Coronary artery (tissue), 2 donors: ENCODE data around the gene EBF4.

Source experiments
- DNase-seq: peaks from one replicate; pipeline ENCODE4 v3.0.0-alpha.2; 2017; ENCODE audit warnings: low spot score
- H3K27ac ChIP-seq, 2 donors: fragments of 200-600 bp; sonication (generic); one replicate each; pipeline ENCODE4 v1.5.1; 2016 to 2019
- H3K4me3 ChIP-seq: fragments of 200-600 bp; sonication (generic); 2 replicates; pipeline ENCODE4 v1.5.1; 2016; ENCODE audit warnings: mild to moderate bottlenecking, moderate library complexity
- TF ChIP-seq, protein P1 (sequence below): fragments of 200-600 bp; sonication (generic); IDR thresholded peaks from one replicate; pipeline ENCODE4 v1.5.1; 2019; ENCODE audit warnings: antibody characterized with exemption

Gene EBF4

DNA sequence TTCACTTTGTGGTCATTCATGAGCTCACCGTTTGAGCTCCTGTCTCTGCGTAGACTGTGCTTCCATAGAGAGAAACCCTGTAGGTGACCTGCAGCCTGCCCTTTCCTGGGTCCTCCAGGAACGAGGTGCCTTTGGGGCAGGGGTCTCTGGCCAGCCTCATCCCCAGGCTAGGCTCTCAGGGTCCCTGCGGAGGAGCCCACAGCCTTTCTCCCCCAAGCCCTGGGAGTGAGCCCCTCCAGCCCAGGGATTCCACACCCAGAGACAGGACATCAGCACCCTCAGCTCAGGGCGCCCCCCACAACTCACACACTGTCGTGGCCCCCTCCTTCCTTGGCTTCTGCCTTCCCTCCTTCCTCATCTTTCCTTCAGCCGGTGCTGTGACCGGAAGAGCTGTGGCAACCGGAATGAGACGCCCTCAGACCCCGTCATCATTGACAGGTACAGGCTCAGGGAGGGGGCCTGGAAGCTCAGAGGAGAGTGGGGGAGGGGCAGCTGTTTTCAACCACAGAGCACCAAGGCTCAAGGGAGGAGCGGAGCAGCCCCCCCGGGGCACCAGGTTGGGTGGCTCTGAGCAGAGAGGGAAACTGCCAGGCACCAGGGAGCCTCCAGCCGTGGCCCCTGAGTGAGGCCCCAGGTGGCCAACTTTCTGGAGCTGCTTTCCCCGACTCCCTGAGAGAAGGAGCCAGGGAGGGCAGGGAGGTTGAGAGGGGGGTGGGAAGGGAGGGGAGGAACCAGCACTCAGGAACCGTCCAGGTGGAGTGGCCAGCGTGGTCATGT, 16.8 kb downstream of the EBF4 start:
- H3K27ac ChIP-seq = no peak overlapping the region
- TF ChIP-seq, protein P1, sequence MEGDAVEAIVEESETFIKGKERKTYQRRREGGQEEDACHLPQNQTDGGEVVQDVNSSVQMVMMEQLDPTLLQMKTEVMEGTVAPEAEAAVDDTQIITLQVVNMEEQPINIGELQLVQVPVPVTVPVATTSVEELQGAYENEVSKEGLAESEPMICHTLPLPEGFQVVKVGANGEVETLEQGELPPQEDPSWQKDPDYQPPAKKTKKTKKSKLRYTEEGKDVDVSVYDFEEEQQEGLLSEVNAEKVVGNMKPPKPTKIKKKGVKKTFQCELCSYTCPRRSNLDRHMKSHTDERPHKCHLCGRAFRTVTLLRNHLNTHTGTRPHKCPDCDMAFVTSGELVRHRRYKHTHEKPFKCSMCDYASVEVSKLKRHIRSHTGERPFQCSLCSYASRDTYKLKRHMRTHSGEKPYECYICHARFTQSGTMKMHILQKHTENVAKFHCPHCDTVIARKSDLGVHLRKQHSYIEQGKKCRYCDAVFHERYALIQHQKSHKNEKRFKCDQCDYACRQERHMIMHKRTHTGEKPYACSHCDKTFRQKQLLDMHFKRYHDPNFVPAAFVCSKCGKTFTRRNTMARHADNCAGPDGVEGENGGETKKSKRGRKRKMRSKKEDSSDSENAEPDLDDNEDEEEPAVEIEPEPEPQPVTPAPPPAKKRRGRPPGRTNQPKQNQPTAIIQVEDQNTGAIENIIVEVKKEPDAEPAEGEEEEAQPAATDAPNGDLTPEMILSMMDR = no peak
- DNase-seq = peak; percentile 66
- no peak overlapping the region for H3K4me3 ChIP-seq

DNA sequence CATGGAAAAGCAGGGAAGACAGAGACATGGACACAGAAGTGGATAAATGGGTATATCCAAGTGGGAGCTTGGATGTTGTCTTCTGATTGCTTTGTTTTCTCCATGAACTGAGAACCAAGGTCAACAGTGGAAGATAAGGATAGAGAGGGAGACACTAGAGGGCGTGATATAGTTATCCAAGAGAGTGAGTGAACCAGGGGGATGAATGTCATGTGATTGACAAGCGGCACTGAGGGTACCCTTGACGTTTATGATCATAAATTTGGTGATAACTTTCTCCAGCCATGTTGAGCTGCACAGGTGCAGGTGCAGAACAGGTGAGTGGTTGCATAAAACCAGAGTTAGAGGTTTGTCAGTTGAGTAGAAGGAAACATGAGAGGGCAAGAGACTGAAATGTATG, 20.7 kb downstream of the EBF4 start:
- TF ChIP-seq, protein P1 = no peak
- no peak for DNase-seq
- no peak overlapping the region for H3K27ac ChIP-seq
- no peak overlapping the region for H3K4me3 ChIP-seq

GRCh38 chr20:2729251-2729713, 36.7 kb downstream of the EBF4 start:
- TF ChIP-seq, protein P1 = no peak
- Histone ChIP-seq H3K27ac (no peak overlapping the region), H3K4me3 (no peak overlapping the region)
- no peak for DNase-seq

DNA sequence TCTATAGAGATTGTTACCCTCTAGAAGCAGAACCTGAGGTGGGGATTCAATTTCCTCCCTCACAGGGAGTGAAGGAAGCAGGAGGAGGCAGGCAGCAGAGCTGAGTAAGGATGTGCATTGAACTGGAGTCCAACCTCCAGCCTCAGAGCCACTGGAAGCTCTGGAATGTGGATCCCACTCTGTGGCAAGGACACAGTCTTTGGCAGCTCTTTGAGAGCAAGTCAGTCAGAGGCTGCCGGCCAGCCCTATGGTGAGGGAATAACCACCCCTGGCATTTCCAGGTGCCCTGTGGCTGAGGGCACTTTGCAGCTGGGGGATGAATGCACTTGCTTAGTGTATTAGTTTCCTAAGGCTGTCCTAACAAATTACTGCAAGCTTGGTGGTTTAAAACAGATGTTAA, 37.2 kb downstream of the EBF4 start:
- no peak overlapping the region for H3K4me3 ChIP-seq
- TF ChIP-seq, protein P1 = no peak
- no peak overlapping the region for H3K27ac ChIP-seq
- no peak for DNase-seq

GRCh38 chr20:2734899-2735298, 42.3 kb downstream of the EBF4 start:
- TF ChIP-seq, protein P1 = no peak

DNA sequence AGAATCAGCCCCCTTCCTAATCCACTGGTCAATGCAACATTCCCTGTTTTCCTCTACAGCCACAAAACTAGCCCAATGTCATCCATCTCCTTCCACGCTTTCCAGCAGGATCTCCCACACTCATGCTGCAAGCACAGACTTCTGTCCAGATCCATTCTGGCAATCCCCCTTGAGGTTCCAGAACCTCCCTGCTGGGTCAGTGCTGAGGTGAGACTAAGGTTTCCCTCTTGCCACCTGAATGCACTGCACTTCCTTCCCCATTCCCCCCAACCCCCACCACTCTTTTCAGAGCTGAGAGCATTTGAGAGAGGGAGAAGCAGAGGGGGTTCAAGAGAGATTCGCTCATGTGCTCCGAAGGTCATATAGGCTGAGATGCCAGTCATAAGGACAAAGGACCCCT, 43.9 kb downstream of the EBF4 start:
- Histone ChIP-seq H3K4me3 (no peak overlapping the region), H3K27ac (no peak overlapping the region)
- TF ChIP-seq, protein P1 = no peak
- no peak for DNase-seq

More at GRCh38 chr20:2734899-2735298, 42.3 kb downstream of the EBF4 start:
- H3K27ac ChIP-seq = no peak overlapping the region
- no peak overlapping the region for H3K4me3 ChIP-seq
- no peak for DNase-seq
